HEK293 (cell line): Measurements from ENCODE around the gene IGFBP5.

Experiments used
- CTCF ChIA-PET: fragments of 350-600 bp; formaldehyde crosslinking; extraction: SDS; loops from one replicate; lab custom pipeline; 2021; ENCODE audit warnings: antibody characterized with exemption; lab: Yijun Ruan, JAX
- POLR2A ChIA-PET: fragments of 300-600 bp; formaldehyde crosslinking; extraction: SDS; loops from one replicate; lab custom pipeline; 2020; ENCODE audit warnings: antibody characterized with exemption, inconsistent platforms; lab: Yijun Ruan, JAX
- H3K27ac ChIP-seq: fragments of 200-500 bp; sonication (Bioruptor generic); 2 replicates; pipeline ENCODE4 v1.5.1; 2014; ENCODE audit warnings: low read depth, low read length, control low read depth, inconsistent platforms; ENCODE audit errors: extremely low read depth
- H3K36me3 ChIP-seq, 2 experiments: fragments of 200-500 bp in 1 of 2; sonication (Bioruptor generic) in 1 of 2; 1 replicate in 1 of 2; 2 replicates in 1 of 2; pipeline ENCODE4 v1.5.1; 2014 to 2017; ENCODE audit warnings: inconsistent platforms in 2 of 2, low read length in 2 of 2; ENCODE audit not compliant: control insufficient read depth in 2 of 2, insufficient read depth in 1 of 2
- H3K4me1 ChIP-seq: fragments of 200-500 bp; sonication (Bioruptor generic); 2 replicates; pipeline ENCODE4 v1.5.1; 2014; ENCODE audit warnings: mild to moderate bottlenecking, low read length, inconsistent platforms; ENCODE audit not compliant: control insufficient read depth, insufficient read depth
- H3K4me3 ChIP-seq: 2 replicates; pipeline ENCODE4 v1.5.1; 2011; ENCODE audit warnings: low read depth, mild to moderate bottlenecking, control low read depth, low read length, moderate library complexity
- H3K9me3 ChIP-seq: fragments of 200-500 bp; sonication (Bioruptor generic); 2 replicates; pipeline ENCODE4 v1.5.1; 2014; ENCODE audit warnings: low read depth, low read length, inconsistent platforms; ENCODE audit not compliant: control insufficient read depth, insufficient read depth
- HOXC10 ChIP-seq: sonication (generic); formaldehyde crosslinking; IDR thresholded peaks from 2 replicates; pipeline ENCODE4 v1.8.1; 2023; ENCODE audit warnings: mild to moderate bottlenecking, missing genetic modification reagents
- IKZF3 ChIP-seq: fragments of 450-650 bp; IDR thresholded peaks from 2 replicates; pipeline ENCODE4 v1.5.0; 2018; ENCODE audit warnings: missing biosample characterization, mild to moderate bottlenecking, missing genetic modification characterization, moderate library complexity
- KLF17 ChIP-seq: fragments of 450-650 bp; formaldehyde crosslinking; IDR thresholded peaks from 2 replicates; pipeline ENCODE4 v1.5.1; 2016; ENCODE audit warnings: missing biosample characterization, missing genetic modification characterization
- KLF7 ChIP-seq: fragments of 450-650 bp; formaldehyde crosslinking; IDR thresholded peaks from 2 replicates; pipeline ENCODE4 v1.5.1; 2016; ENCODE audit warnings: missing biosample characterization, missing genetic modification characterization, borderline replicate concordance
- KLF8 ChIP-seq: fragments of 450-650 bp; formaldehyde crosslinking; IDR thresholded peaks from 2 replicates; pipeline ENCODE4 v1.5.1; 2016; ENCODE audit warnings: missing biosample characterization, missing genetic modification characterization
- MZF1 ChIP-seq: fragments of 450-650 bp; formaldehyde crosslinking; IDR thresholded peaks from 2 replicates; pipeline ENCODE4 v1.5.1; 2017; ENCODE audit warnings: missing biosample characterization, missing genetic modification characterization, borderline replicate concordance
- OSR2 ChIP-seq: fragments of 450-650 bp; formaldehyde crosslinking; IDR thresholded peaks from 2 replicates; pipeline ENCODE4 v1.5.1; 2016; ENCODE audit warnings: missing biosample characterization, missing genetic modification characterization
- OVOL3 ChIP-seq: fragments of 450-650 bp; formaldehyde crosslinking; IDR thresholded peaks from 2 replicates; pipeline ENCODE4 v1.5.1; 2016; ENCODE audit warnings: missing biosample characterization, missing genetic modification characterization
- PATZ1 ChIP-seq: fragments of 450-650 bp; formaldehyde crosslinking; IDR thresholded peaks from 2 replicates; pipeline ENCODE4 v1.5.1; 2016; ENCODE audit warnings: missing biosample characterization, missing genetic modification characterization
- TCF7L2 ChIP-seq: IDR thresholded peaks from 2 replicates; pipeline ENCODE4 v1.6.1; 2011; ENCODE audit warnings: low read depth, mild to moderate bottlenecking, inconsistent platforms, low read length, moderate library complexity, borderline replicate concordance
- ZEB2 ChIP-seq: fragments of 450-650 bp; formaldehyde crosslinking; IDR thresholded peaks from 2 replicates; pipeline ENCODE4 v1.5.1; 2016; ENCODE audit warnings: missing biosample characterization, missing genetic modification characterization
- ZNF10 ChIP-seq: fragments of 450-650 bp; formaldehyde crosslinking; IDR thresholded peaks from 2 replicates; pipeline ENCODE4 v1.5.1; 2017; ENCODE audit warnings: missing biosample characterization, missing genetic modification characterization
- ZNF114 ChIP-seq: fragments of 450-650 bp; formaldehyde crosslinking; IDR thresholded peaks from 2 replicates; pipeline ENCODE4 v1.5.0; 2017; ENCODE audit warnings: missing biosample characterization, missing genetic modification characterization
- ZNF138 ChIP-seq: fragments of 450-650 bp; formaldehyde crosslinking; IDR thresholded peaks from 2 replicates; pipeline ENCODE4 v1.5.1; 2016; ENCODE audit warnings: missing biosample characterization, missing genetic modification characterization, borderline replicate concordance
- ZNF146 ChIP-seq: fragments of 450-650 bp; formaldehyde crosslinking; IDR thresholded peaks from 2 replicates; pipeline ENCODE4 v1.5.1; 2016; ENCODE audit warnings: missing biosample characterization, missing genetic modification characterization
- ZNF221 ChIP-seq: fragments of 450-650 bp; formaldehyde crosslinking; IDR thresholded peaks from 2 replicates; pipeline ENCODE4 v1.5.1; 2017; ENCODE audit warnings: missing biosample characterization, missing genetic modification characterization, borderline replicate concordance
- ZNF302 ChIP-seq: fragments of 450-650 bp; formaldehyde crosslinking; IDR thresholded peaks from 2 replicates; pipeline ENCODE4 v1.5.1; 2016; ENCODE audit warnings: missing biosample characterization, missing genetic modification characterization, low read depth
- ZNF350 ChIP-seq: fragments of 450-650 bp; formaldehyde crosslinking; IDR thresholded peaks from 2 replicates; pipeline ENCODE4 v1.5.0; 2017; ENCODE audit warnings: missing biosample characterization, mild to moderate bottlenecking, missing genetic modification characterization
- ZNF366 ChIP-seq: fragments of 450-650 bp; formaldehyde crosslinking; conservative IDR thresholded peaks from 2 replicates; pipeline ENCODE4 v1.5.1; 2016; ENCODE audit warnings: missing biosample characterization, missing genetic modification characterization
- ZNF423 ChIP-seq: fragments of 450-650 bp; formaldehyde crosslinking; IDR thresholded peaks from 2 replicates; pipeline ENCODE4 v1.5.1; 2016; ENCODE audit warnings: missing biosample characterization, missing genetic modification characterization
- ZNF544 ChIP-seq: fragments of 450-650 bp; formaldehyde crosslinking; IDR thresholded peaks from 2 replicates; pipeline ENCODE4 v1.5.0; 2017; ENCODE audit warnings: missing biosample characterization, missing genetic modification characterization
- ZNF571 ChIP-seq: fragments of 450-650 bp; formaldehyde crosslinking; IDR thresholded peaks from 2 replicates; pipeline ENCODE4 v1.5.0; 2017; ENCODE audit warnings: missing biosample characterization, missing genetic modification characterization
- ZNF704 ChIP-seq: fragments of 450-650 bp; formaldehyde crosslinking; IDR thresholded peaks from 2 replicates; pipeline ENCODE4 v1.5.1; 2016; ENCODE audit warnings: missing biosample characterization, missing genetic modification characterization
- ZNF777 ChIP-seq: fragments of 450-650 bp; formaldehyde crosslinking; IDR thresholded peaks from 2 replicates; pipeline ENCODE4 v1.5.1; 2017; ENCODE audit warnings: missing biosample characterization, missing genetic modification characterization, borderline replicate concordance
- ZXDB ChIP-seq: fragments of 450-650 bp; formaldehyde crosslinking; IDR thresholded peaks from 2 replicates; pipeline ENCODE4 v1.5.1; 2016; ENCODE audit warnings: missing biosample characterization, missing genetic modification characterization

IGFBP5 gene

GRCh38 chr2:216720722-216721121 lies 25.4 kb upstream of the IGFBP5 start:
- TF ChIP-seq ZNF423 (no peak), OVOL3 (tag by site-specific recombination) (no peak)
- no peaks in the 10 kb centered on the region for H3K36me3 ChIP-seq
- CTCF ChIA-PET: interaction anchor here (0.6 to 1.3 kb wide), 3 partner anchors 23 to 392 kb away, joined by 3 to 5 read pairs (median 3); no protein-coding TSS in a partner anchor
- no peaks in the 10 kb centered on the region for H3K4me1 ChIP-seq
- POLR2A ChIA-PET: no interaction called here
- H3K27ac ChIP-seq: no peak overlapping the region
- no peaks in the 10 kb centered on the region for H3K9me3 ChIP-seq
- no peak overlapping the region for H3K4me3 ChIP-seq

GRCh38 chr2:216717907-216718615 lies 22.7 kb upstream of the IGFBP5 start:
- ChIA-PET POLR2A (interaction anchor here (0.6 kb wide), 1 partner anchor 9 kb away, joined by 3 read pairs; no protein-coding TSS in a partner anchor), CTCF (interaction anchor here (0.7 kb wide), 1 partner anchor 51 kb away, joined by 3 read pairs; no protein-coding TSS in a partner anchor)
- Histone ChIP-seq H3K4me1 (no peaks in the 10 kb centered on the region), H3K4me3 (no peak overlapping the region), H3K27ac (no peak overlapping the region), H3K36me3 (no peaks in the 10 kb centered on the region), H3K9me3 (no peaks in the 10 kb centered on the region)
- TF ChIP-seq ZNF704 (tag by site-specific recombination) (no peak), ZNF221 (tag by site-specific recombination) (no peak), ZNF302 (tag by site-specific recombination) (no peak), HOXC10 (no peak)

- no peak overlapping the region for H3K27ac ChIP-seq
- no peaks in the 10 kb centered on the region for H3K9me3 ChIP-seq
- no peaks in the 10 kb centered on the region for H3K4me1 ChIP-seq
- no peak overlapping the region for H3K4me3 ChIP-seq
- CTCF ChIA-PET: interaction anchor here (0.9 kb wide), 1 partner anchor 22 kb away, joined by 3 read pairs; no protein-coding TSS in a partner anchor
- TF ChIP-seq MZF1: no peak
- no peak for TF ChIP-seq KLF17 (tag by site-specific recombination)
- no peak for TF ChIP-seq TCF7L2
- TF ChIP-seq ZNF571 (tag by site-specific recombination): no peak
- TF ChIP-seq ZEB2 (tag by site-specific recombination): no peak
- no peak for TF ChIP-seq ZNF114 (tag by site-specific recombination)
- no peak for TF ChIP-seq PATZ1 (tag by site-specific recombination)
- POLR2A ChIA-PET: no interaction called here
- H3K36me3 ChIP-seq: no peaks in the 10 kb centered on the region
Observed at GRCh38 chr2:216717491-216717901, 22.1 kb upstream of the IGFBP5 start.

GRCh38 chr2:216716109-216716508 lies 20.8 kb upstream of the IGFBP5 start:
- ChIA-PET POLR2A (no interaction called here), CTCF (interaction anchor here (0.6 kb wide), 2 partner anchors 309 to 749 kb away, joined by 3 read pairs; no protein-coding TSS in a partner anchor)
- H3K36me3 ChIP-seq: no peaks in the 10 kb centered on the region
- no peaks in the 10 kb centered on the region for H3K9me3 ChIP-seq
- no peak overlapping the region for H3K27ac ChIP-seq
- no peaks in the 10 kb centered on the region for H3K4me1 ChIP-seq
- H3K4me3 ChIP-seq: no peak overlapping the region
- TF ChIP-seq ZNF146 (tag by site-specific recombination) (no peak), ZNF544 (tag by site-specific recombination) (no peak), ZNF138 (tag by site-specific recombination) (no peak), ZNF366 (tag by site-specific recombination) (no peak), ZNF350 (tag by site-specific recombination) (no peak), ZXDB (tag by site-specific recombination) (no peak), ZNF777 (tag by site-specific recombination) (no peak), ZNF10 (tag by site-specific recombination) (no peak), OSR2 (tag by site-specific recombination) (no peak), KLF7 (tag by site-specific recombination) (no peak), IKZF3 (no peak), KLF8 (tag by site-specific recombination) (no peak)
